Measurements from ENCODE around the gene FHIT.

GRCh38 chr3:60114191-60114590 lies 1137.1 kb downstream of the FHIT start:
- TF ChIP-seq POLR2A (IDR thresholded peaks at IDR 0.05; ENCODE audit: low read depth) (no peak), EP300 (IDR thresholded peaks at IDR 0.05) (no peak), POLR2AphosphoS5 (IDR thresholded peaks at IDR 0.05) (no peak)
- TF ChIP-seq, protein P1, sequence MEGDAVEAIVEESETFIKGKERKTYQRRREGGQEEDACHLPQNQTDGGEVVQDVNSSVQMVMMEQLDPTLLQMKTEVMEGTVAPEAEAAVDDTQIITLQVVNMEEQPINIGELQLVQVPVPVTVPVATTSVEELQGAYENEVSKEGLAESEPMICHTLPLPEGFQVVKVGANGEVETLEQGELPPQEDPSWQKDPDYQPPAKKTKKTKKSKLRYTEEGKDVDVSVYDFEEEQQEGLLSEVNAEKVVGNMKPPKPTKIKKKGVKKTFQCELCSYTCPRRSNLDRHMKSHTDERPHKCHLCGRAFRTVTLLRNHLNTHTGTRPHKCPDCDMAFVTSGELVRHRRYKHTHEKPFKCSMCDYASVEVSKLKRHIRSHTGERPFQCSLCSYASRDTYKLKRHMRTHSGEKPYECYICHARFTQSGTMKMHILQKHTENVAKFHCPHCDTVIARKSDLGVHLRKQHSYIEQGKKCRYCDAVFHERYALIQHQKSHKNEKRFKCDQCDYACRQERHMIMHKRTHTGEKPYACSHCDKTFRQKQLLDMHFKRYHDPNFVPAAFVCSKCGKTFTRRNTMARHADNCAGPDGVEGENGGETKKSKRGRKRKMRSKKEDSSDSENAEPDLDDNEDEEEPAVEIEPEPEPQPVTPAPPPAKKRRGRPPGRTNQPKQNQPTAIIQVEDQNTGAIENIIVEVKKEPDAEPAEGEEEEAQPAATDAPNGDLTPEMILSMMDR (IDR thresholded peaks at IDR 0.05), result no peak

Data from esophagus muscularis mucosa (tissue), 4 donors.